SK-N-SH (cell line): Measurements from ENCODE around the gene OPRM1. TPM values are rescaled to one million over a fixed set of nuclear protein-coding genes. Genes with fewer than 3 reads are reported as not detected.

Experiments
- CTCF ChIA-PET: fragments of 300-600, 350-600 bp; formaldehyde crosslinking; extraction: SDS; loops from one replicate; lab custom pipeline; 2021; lab: Yijun Ruan, JAX
- POLR2A ChIA-PET: fragments of 350-600 bp; sonication (Branson Sonifier 250); formaldehyde crosslinking; extraction: SDS; loops from one replicate; lab custom pipeline; 2020; ENCODE audit warnings: antibody characterized with exemption, inconsistent platforms; lab: Yijun Ruan, JAX
- DNase-seq: peaks from one replicate; pipeline ENCODE4 v3.0.0; 2012
- H2AFZ ChIP-seq: fragments of 200-600 bp; sonication (generic); 2 replicates; pipeline ENCODE4 v1.8.1; 2016; ENCODE audit warnings: antibody characterized with exemption, mild to moderate bottlenecking, low read depth
- H3F3A ChIP-seq: fragments of 200-600 bp; sonication (generic); replicated peaks from 2 replicates; pipeline ENCODE3; 2016; ENCODE audit warnings: antibody characterized with exemption, mild to moderate bottlenecking; ENCODE audit not compliant: insufficient read depth
- H3K27ac ChIP-seq, 2 experiments: fragments of 200-500 bp in 1 of 2; fragments of 200-600 bp in 1 of 2; sonication (Bioruptor generic) in 1 of 2; sonication (generic), shearing (Covaris generic) in 1 of 2; 2 replicates each; pipeline versions ENCODE4 v1.5.1 to v1.6.1; 2014 to 2016; ENCODE audit warnings: low read depth in 2 of 2, inconsistent platforms in 1 of 2, low read length in 1 of 2, mild to moderate bottlenecking in 1 of 2, mixed read lengths in 1 of 2
- H3K27me3 ChIP-seq: fragments of 200-600 bp; sonication (generic), shearing (Covaris generic); 2 replicates; pipeline ENCODE4 v1.6.1; 2016; ENCODE audit warnings: mixed run types; ENCODE audit not compliant: insufficient read depth
- H3K36me3 ChIP-seq, 2 experiments: fragments of 200-500 bp in 1 of 2; fragments of 200-600 bp in 1 of 2; sonication (Bioruptor generic) in 1 of 2; sonication (generic) in 1 of 2; replicated peaks in 1 of 2; 2 replicates each; pipeline versions ENCODE3 to v1.5.1; 2014 to 2016; ENCODE audit warnings: low read length in 1 of 2, mild to moderate bottlenecking in 1 of 2; ENCODE audit not compliant: insufficient read depth in 2 of 2, control insufficient read depth in 1 of 2
- H3K4me1 ChIP-seq, 2 experiments: fragments of 200-500 bp in 1 of 2; fragments of 200-600 bp in 1 of 2; sonication (Bioruptor generic) in 1 of 2; sonication (generic), shearing (Covaris generic) in 1 of 2; 2 replicates each; pipeline versions ENCODE4 v1.5.1 to v1.6.1; 2014 to 2016; ENCODE audit warnings: low read depth in 1 of 2, low read length in 1 of 2, mixed run types in 1 of 2; ENCODE audit not compliant: insufficient read depth in 2 of 2, control insufficient read depth in 1 of 2
- H3K4me2 ChIP-seq: fragments of 200-600 bp; sonication (generic), shearing (Covaris generic); 2 replicates; pipeline ENCODE4 v1.6.1; 2017; ENCODE audit warnings: mixed run types
- H3K4me3 ChIP-seq, 2 experiments: fragments of 200-500 bp in 1 of 2; fragments of 200-600 bp in 1 of 2; sonication (Bioruptor generic) in 1 of 2; sonication (generic), shearing (Covaris generic) in 1 of 2; 2 replicates each; pipeline versions ENCODE4 v1.5.1 to v1.8.1; 2014 to 2016; ENCODE audit warnings: low read depth in 2 of 2, inconsistent platforms in 1 of 2, low read length in 1 of 2, mild to moderate bottlenecking in 1 of 2, mixed read lengths in 1 of 2, moderate library complexity in 1 of 2
- H3K79me2 ChIP-seq: fragments of 200-600 bp; sonication (generic); 2 replicates; pipeline ENCODE4 v1.8.1; 2017; ENCODE audit warnings: mild to moderate bottlenecking; ENCODE audit not compliant: insufficient read depth
- H3K9ac ChIP-seq: fragments of 200-600 bp; sonication (generic); 2 replicates; pipeline ENCODE4 v1.6.1; 2017; ENCODE audit warnings: mixed run types
- H3K9me2 ChIP-seq: fragments of 200-600 bp; sonication (generic); 2 replicates; pipeline ENCODE4 v1.6.1; 2017; ENCODE audit warnings: mixed run types
- H3K9me3 ChIP-seq: fragments of 200-600 bp; sonication (generic); 2 replicates; pipeline ENCODE4 v1.6.1; 2017; ENCODE audit warnings: mixed run types, mild to moderate bottlenecking, moderate library complexity
- H4K20me1 ChIP-seq: fragments of 200-600 bp; sonication (generic); 2 replicates; pipeline ENCODE4 v1.6.1; 2017; ENCODE audit warnings: mild to moderate bottlenecking, mixed run types; ENCODE audit not compliant: insufficient read depth
- ELF1 ChIP-seq: IDR thresholded peaks from 2 replicates; pipeline ENCODE4 v1.4.0; 2012
- EP300 ChIP-seq, 2 experiments: IDR thresholded peaks; 2 replicates each; pipeline versions ENCODE4 v1.4.0 to v1.6.1; 2012; ENCODE audit warnings: borderline replicate concordance in 1 of 2, low read depth in 1 of 2, low read length in 1 of 2
- EZH2phosphoT487 ChIP-seq: fragments of 200-600 bp; sonication (generic); IDR thresholded peaks from 2 replicates; pipeline ENCODE4 v1.6.1; 2017; ENCODE audit warnings: low read depth, mixed run types, mild to moderate bottlenecking, antibody characterized with exemption, moderate library complexity, borderline replicate concordance
- GABPA ChIP-seq: IDR thresholded peaks from 2 replicates; pipeline ENCODE4 v1.4.0; 2012; ENCODE audit warnings: low read depth, mild to moderate bottlenecking
- MEF2A ChIP-seq: IDR thresholded peaks from 2 replicates; pipeline ENCODE4 v1.4.0; 2012; ENCODE audit warnings: low read depth, borderline replicate concordance
- NFIC ChIP-seq: IDR thresholded peaks from 2 replicates; pipeline ENCODE4 v1.4.0; 2012; ENCODE audit warnings: borderline replicate concordance
- RAD21 ChIP-seq: IDR thresholded peaks from 2 replicates; pipeline ENCODE4 v1.6.1; 2012; ENCODE audit warnings: mild to moderate bottlenecking, low read length
- RCOR1 ChIP-seq: fragments of 150-350 bp; IDR thresholded peaks from 2 replicates; pipeline ENCODE4 v1.6.1; 2017; ENCODE audit warnings: antibody characterized with exemption, low read length
- REST ChIP-seq: IDR thresholded peaks from 2 replicates; pipeline ENCODE4 v1.6.1; 2012; ENCODE audit warnings: mild to moderate bottlenecking, low read depth, low read length, moderate library complexity
- RFX5 ChIP-seq: IDR thresholded peaks from 2 replicates; pipeline ENCODE4 v1.6.1; 2012; ENCODE audit warnings: mild to moderate bottlenecking, improper control_type of control experiment, low read length
- SMC3 ChIP-seq: IDR thresholded peaks from 2 replicates; pipeline ENCODE4 v1.6.1; 2012; ENCODE audit warnings: low read depth, low read length, improper control_type of control experiment
- TAF1 ChIP-seq: IDR thresholded peaks from 2 replicates; pipeline ENCODE4 v1.6.1; 2012; ENCODE audit warnings: low read depth, mild to moderate bottlenecking, low read length, moderate library complexity, borderline replicate concordance
- USF2 ChIP-seq: fragments of 150-350 bp; IDR thresholded peaks from 2 replicates; pipeline ENCODE4 v1.6.1; 2017; ENCODE audit warnings: antibody characterized with exemption, low read length, low read depth, borderline replicate concordance
- WGBS: methylation state at CpG from one replicate; pipeline ENCODE4 v1.1.6; 2017; ENCODE audit warnings: low lambda C conversion rate; 5-methylcytosine and 5-hydroxymethylcytosine counted together
- polyA plus RNA-seq, 3 experiments: library from polyadenylated mRNA; depleted of rRNA; stranded (reverse); fragments of >200 nt; gene quantifications; 2 replicates each; pipeline ENCODE4 v1.2.3, GENCODE V29; 2012

The OPRM1 gene
- polyA plus RNA-seq, 1 of the 3 experiments (the other 2 are of a cell fraction), result 0.15 TPM

GRCh38 chr6:154113392-154113791 is 74.4 kb downstream of the OPRM1 start:
- CTCF ChIA-PET, result interaction anchor here (2.0 kb wide), 1 partner anchor 73 kb away, joined by 5 read pairs; no protein-coding TSS in a partner anchor

More at GRCh38 chr6:154113392-154113791, 74.4 kb downstream of the OPRM1 start:
- no peaks in the 10 kb centered on the region for H3K79me2 ChIP-seq
- H3K4me2 ChIP-seq, result no peak overlapping the region
- H3K4me1 ChIP-seq, result peaks cover 0 to 2% of the 10 kb centered on the region in 2 experiments; a peak in 1 of 4 replicates
- no peaks in the 10 kb centered on the region for H3K9me2 ChIP-seq
- no peaks in the 10 kb centered on the region for H3K9me3 ChIP-seq
- H3K9ac ChIP-seq, result no peak overlapping the region
- POLR2A ChIA-PET, result no interaction called here
- no peak overlapping the region; a peak in 1 of 4 replicates for H3K27ac ChIP-seq
- no peaks in the 10 kb centered on the region for H3K36me3 ChIP-seq
- H3K27me3 ChIP-seq, result no peaks in the 10 kb centered on the region
- TF ChIP-seq RAD21, result no peak
- TF ChIP-seq RCOR1, result no peak
- TF ChIP-seq USF2, result no peak
- no peak for TF ChIP-seq ELF1
- no peak for TF ChIP-seq NFIC
- TF ChIP-seq MEF2A, result no peak
- no peak for TF ChIP-seq GABPA
- TF ChIP-seq RFX5, result no peak
- no peak for TF ChIP-seq EZH2phosphoT487
- no peak for TF ChIP-seq REST
- no peak for TF ChIP-seq EP300 (IDR thresholded peaks at IDR 0.05; ENCODE audit: borderline replicate concordance in 1 of 2, low read depth in 1 of 2, low read length in 1 of 2)
- TF ChIP-seq TAF1, result no peak
- no peak for TF ChIP-seq SMC3
- H2AFZ ChIP-seq, result no peak overlapping the region
- H4K20me1 ChIP-seq, result no peaks in the 10 kb centered on the region
- 56% methylated on average over 3 of the region's 3 CpGs for WGBS
- no peak for DNase-seq
- H3K4me3 ChIP-seq, result no peak overlapping the region
- no peaks in the 10 kb centered on the region for H3F3A ChIP-seq
